Caco-2 (cell line): ENCODE results near the gene PPP1R3D. TPM values are rescaled to one million over a fixed set of nuclear protein-coding genes. Genes with fewer than 3 reads are reported as not detected.

Source experiments
- BruUV-seq: library from RNA; stranded (reverse); fragments of 400-500 nt; replicated peaks from 2 replicates; lab custom pipeline; 2021; lab: Mats Ljungman, UMichigan
- CTCF ChIA-PET: fragments of 300-600 bp; sonication (Branson Sonifier 250); formaldehyde crosslinking; loops from one replicate; lab custom pipeline; 2022; ENCODE audit warnings: antibody characterized with exemption; lab: Charles Lee
- POLR2A ChIA-PET: fragments of 300-600 bp; sonication (Branson Sonifier 250); formaldehyde crosslinking; loops from one replicate; lab custom pipeline; 2022; ENCODE audit warnings: antibody characterized with exemption; lab: Charles Lee
- DNase-seq, 2 experiments: peaks; one replicate each; pipeline versions ENCODE4 v3.0.0 to v3.0.0-alpha.2; 2020 to 2022
- H3K27me3 ChIP-seq: replicated peaks from 2 replicates; pipeline ENCODE4 v1.6.0; 2011; ENCODE audit warnings: low read length; ENCODE audit not compliant: control insufficient read depth, insufficient read depth
- H3K36me3 ChIP-seq: 2 replicates; pipeline ENCODE4 v1.5.1; 2011; ENCODE audit warnings: low read length; ENCODE audit not compliant: control insufficient read depth, insufficient read depth
- H3K4me1 ChIP-seq: fragments of 250-450 bp; sonication (Bioruptor Pico); 2 replicates; pipeline ENCODE4 v1.5.1; 2020; ENCODE audit warnings: mild to moderate bottlenecking
- H3K4me3 ChIP-seq: 2 replicates; pipeline ENCODE4 v1.5.1; 2011; ENCODE audit warnings: low read depth, mild to moderate bottlenecking, control low read depth, low read length
- H3K9me3 ChIP-seq: fragments of 250-450 bp; sonication (Bioruptor Pico); 2 replicates; pipeline ENCODE4 v1.5.1; 2020; ENCODE audit warnings: mild to moderate bottlenecking, moderate library complexity
- H3K27ac Mint-ChIP-seq: one replicate; pipeline ENCODE4 v1.8.0; 2022; ENCODE audit warnings: mixed read lengths; ENCODE audit not compliant: unreplicated experiment
- H3K27me3 Mint-ChIP-seq: one replicate; pipeline ENCODE4 v1.8.0; 2022; ENCODE audit warnings: mixed read lengths; ENCODE audit not compliant: insufficient read depth, unreplicated experiment
- H3K36me3 Mint-ChIP-seq: one replicate; pipeline ENCODE4 v1.8.0; 2022; ENCODE audit warnings: mild to moderate bottlenecking, mixed read lengths; ENCODE audit not compliant: insufficient read depth, unreplicated experiment
- H3K4me1 Mint-ChIP-seq: one replicate; pipeline ENCODE4 v1.8.0; 2022; ENCODE audit warnings: low read depth, mixed read lengths; ENCODE audit not compliant: unreplicated experiment
- H3K4me3 Mint-ChIP-seq: one replicate; pipeline ENCODE4 v1.8.0; 2022; ENCODE audit warnings: mild to moderate bottlenecking, moderate library complexity, mixed read lengths; ENCODE audit not compliant: unreplicated experiment
- H3K9me3 Mint-ChIP-seq: one replicate; pipeline ENCODE4 v1.8.0; 2022; ENCODE audit warnings: mixed read lengths; ENCODE audit not compliant: unreplicated experiment
- CTCF ChIP-seq, 2 experiments: fragments of 200-600 bp in 1 of 2; IDR thresholded peaks; 1 replicate in 1 of 2; 2 replicates in 1 of 2; pipeline versions ENCODE4 v1.5.1 to v1.8.0; 2011 to 2022; ENCODE audit warnings: antibody characterized with exemption in 1 of 2, control low read depth in 1 of 2, inconsistent platforms in 1 of 2, low read depth in 1 of 2, low read length in 1 of 2, mild to moderate bottlenecking in 1 of 2, moderate library complexity in 1 of 2; ENCODE audit not compliant: insufficient read depth in 1 of 2, severe bottlenecking in 1 of 2, unreplicated experiment in 1 of 2
- intact Hi-C: fragments of 100-400 bp; cut with micrococcal nuclease; formaldehyde crosslinking; loops from one replicate; pipeline ENCODE4 v1.10.0; 2022; ENCODE audit not compliant: unreplicated experiment
- total RNA-seq: library from RNA; stranded (reverse); gene quantifications from 2 replicates; pipeline ENCODE4 v1.2.3, GENCODE V29; 2022

Gene PPP1R3D
- total RNA-seq, 1 experiment from 2014 or later = 10.4 TPM

GRCh38 chr20:59984541-59984940 is 44.4 kb upstream of the PPP1R3D start:
- Mint-ChIP-seq H3K9me3 (peaks cover under 1% of the 10 kb centered on the region), H3K27me3 (no peaks in the 10 kb centered on the region), H3K4me3 (no peak overlapping the region), H3K4me1 (peaks cover 6% of the 10 kb centered on the region), H3K36me3 (no peaks in the 10 kb centered on the region), H3K27ac (no peak overlapping the region)
- no peak for TF ChIP-seq CTCF (IDR thresholded peaks at IDR 0.05; ENCODE audit: insufficient read depth in 1 of 2, low read depth in 1 of 2, low read length in 1 of 2, severe bottlenecking in 1 of 2, unreplicated experiment in 1 of 2)
- no peak for DNase-seq
- no TSS peak for BruUV-seq
- ChIA-PET CTCF (interaction anchor here (1.1 to 2.8 kb wide), 2 partner anchors 65 to 70 kb away, joined by 4 to 27 read pairs; no protein-coding TSS in a partner anchor), POLR2A (no interaction called here)
- intact Hi-C loops = no loop called here
- Histone ChIP-seq H3K27me3 (no peaks in the 10 kb centered on the region), H3K9me3 (no peaks in the 10 kb centered on the region), H3K4me1 (no peaks in the 10 kb centered on the region), H3K36me3 (no peaks in the 10 kb centered on the region), H3K4me3 (no peak overlapping the region)

- ChIA-PET CTCF (no interaction called here), POLR2A (no interaction called here)
- no peaks in the 10 kb centered on the region for H3K27me3 Mint-ChIP-seq
- BruUV-seq = no TSS peak
- no peak for DNase-seq
- intact Hi-C loops = no loop called here
- no peaks in the 10 kb centered on the region for H3K36me3 ChIP-seq
- H3K9me3 Mint-ChIP-seq = no peaks in the 10 kb centered on the region
- H3K4me1 ChIP-seq = no peaks in the 10 kb centered on the region
- H3K4me3 ChIP-seq = no peak overlapping the region
- no peak for TF ChIP-seq CTCF (IDR thresholded peaks at IDR 0.05; ENCODE audit: insufficient read depth in 1 of 2, low read depth in 1 of 2, low read length in 1 of 2, severe bottlenecking in 1 of 2, unreplicated experiment in 1 of 2)
- peaks cover 6% of the 10 kb centered on the region for H3K4me1 Mint-ChIP-seq
- H3K4me3 Mint-ChIP-seq = no peak overlapping the region
- H3K27ac Mint-ChIP-seq = no peak overlapping the region
- H3K36me3 Mint-ChIP-seq = no peaks in the 10 kb centered on the region
- H3K9me3 ChIP-seq = no peaks in the 10 kb centered on the region
- H3K27me3 ChIP-seq = no peaks in the 10 kb centered on the region
Observed at GRCh38 chr20:59983076-59983475, 43.0 kb upstream of the PPP1R3D start.

- Histone ChIP-seq H3K4me3 (no peak overlapping the region), H3K9me3 (no peaks in the 10 kb centered on the region), H3K27me3 (no peaks in the 10 kb centered on the region), H3K36me3 (no peaks in the 10 kb centered on the region), H3K4me1 (peaks cover 6% of the 10 kb centered on the region)
- no peak for TF ChIP-seq CTCF (IDR thresholded peaks at IDR 0.05; ENCODE audit: insufficient read depth in 1 of 2, low read depth in 1 of 2, low read length in 1 of 2, severe bottlenecking in 1 of 2, unreplicated experiment in 1 of 2)
- no peak for DNase-seq
- Mint-ChIP-seq H3K27me3 (no peaks in the 10 kb centered on the region), H3K4me1 (no peaks in the 10 kb centered on the region), H3K4me3 (no peak overlapping the region), H3K9me3 (no peaks in the 10 kb centered on the region), H3K27ac (no peak overlapping the region), H3K36me3 (no peaks in the 10 kb centered on the region)
- intact Hi-C loops = no loop called here
- BruUV-seq = no TSS peak
- ChIA-PET CTCF (no interaction called here), POLR2A (no interaction called here)
Observed at GRCh38 chr20:59977086-59977485, 37.0 kb upstream of the PPP1R3D start.
